GM10266 (cell line): ENCODE measurements around the gene NPM1.
"Not testable (repeated sequence)": the region's sequence is repeated elsewhere in the genome, so short reads cannot be mapped to it uniquely, and the experiment has no call there.

Experiments
- DNase-seq: peaks from one replicate; pipeline ENCODE4 v3.0.0; 2012; ENCODE audit errors: extremely low spot score
- CTCF ChIP-seq: IDR thresholded peaks from 2 replicates; pipeline ENCODE4 v1.5.1; 2012; ENCODE audit warnings: mild to moderate bottlenecking, low read depth; ENCODE audit not compliant: control insufficient read depth, insufficient read depth; ENCODE audit errors: missing control alignments

NPM1 gene

GRCh38 chr5:171407234-171407633 is 19.6 kb downstream of the NPM1 start:
- DNase-seq = no peak
- TF ChIP-seq CTCF = no peak

GRCh38 chr5:171409164-171410136 is 21.8 kb downstream of the NPM1 start:
- DNase-seq = no peak
- no peak for TF ChIP-seq CTCF

- TF ChIP-seq CTCF = no peak
- DNase-seq = no peak
Measured at GRCh38 chr5:171410181-171410580, 22.5 kb downstream of the NPM1 start.

GRCh38 chr5:171412186-171412585 is 24.5 kb downstream of the NPM1 start:
- TF ChIP-seq CTCF = no peak
- DNase-seq = no peak

GRCh38 chr5:171413153-171413910 is 25.7 kb downstream of the NPM1 start:
- TF ChIP-seq CTCF = no peak
- no peak for DNase-seq

GRCh38 chr5:171413993-171414392 is 26.3 kb downstream of the NPM1 start:
- DNase-seq = not testable (repeated sequence)

- no peak for TF ChIP-seq CTCF
- DNase-seq = no peak
Measured at GRCh38 chr5:171415115-171415730, 27.6 kb downstream of the NPM1 start.
